Panc1 (cell line): ENCODE results near the gene MEX3D. TPM values are rescaled to one million over a fixed set of nuclear protein-coding genes. Genes with fewer than 3 reads are reported as not detected.

ENCODE experiments used
- ATAC-seq: fragments of 200-7000 bp; cut with Tn5 transposase; 2 replicates; pipeline ENCODE4 v1.9.1; 2020; ENCODE audit warnings: mild to moderate bottlenecking, moderate library complexity
- BruUV-seq: library from RNA; stranded (reverse); fragments of 400-500 nt; replicated peaks from 2 replicates; lab custom pipeline; 2021; lab: Mats Ljungman, UMichigan
- CTCF ChIA-PET: fragments of 300-600 bp; sonication (Branson Sonifier 250); formaldehyde crosslinking; loops from one replicate; lab custom pipeline; 2022; ENCODE audit warnings: antibody characterized with exemption; lab: Charles Lee
- POLR2A ChIA-PET: fragments of 300-600 bp; sonication (Branson Sonifier 250); formaldehyde crosslinking; loops from one replicate; lab custom pipeline; 2022; ENCODE audit warnings: antibody characterized with exemption; lab: Charles Lee
- DNase-seq: peaks from one replicate; pipeline ENCODE4 v3.0.0-alpha.2; 2010; ENCODE audit warnings: low read depth, low spot score
- H3K27ac ChIP-seq: 2 replicates; pipeline ENCODE4 v1.5.1; 2011; ENCODE audit warnings: mild to moderate bottlenecking, low read length, inconsistent platforms
- H3K27me3 ChIP-seq: fragments of 200-500 bp; sonication (Bioruptor generic); 2 replicates; pipeline ENCODE4 v1.6.0; 2014; ENCODE audit warnings: low read length, inconsistent platforms; ENCODE audit not compliant: control insufficient read depth, insufficient read depth
- H3K36me3 ChIP-seq: fragments of 200-500 bp; sonication (Bioruptor generic); 2 replicates; pipeline ENCODE4 v1.5.1; 2014; ENCODE audit warnings: inconsistent platforms, mild to moderate bottlenecking, low read length, moderate library complexity; ENCODE audit not compliant: control insufficient read depth, insufficient read depth
- H3K4me1 ChIP-seq: 2 replicates; pipeline ENCODE4 v1.5.1; 2011; ENCODE audit warnings: inconsistent platforms, mild to moderate bottlenecking, low read length, moderate library complexity; ENCODE audit not compliant: control insufficient read depth, insufficient read depth
- H3K4me3 ChIP-seq, 2 experiments: 2 replicates each; pipeline ENCODE4 v1.5.1; 2011 to 2012; ENCODE audit warnings: low read depth in 2 of 2, low read length in 2 of 2, mild to moderate bottlenecking in 2 of 2, inconsistent platforms in 1 of 2, moderate library complexity in 1 of 2
- H3K9me3 ChIP-seq: fragments of 200-500 bp; sonication (Bioruptor generic); 2 replicates; pipeline ENCODE4 v1.5.1; 2014; ENCODE audit warnings: low read depth, mild to moderate bottlenecking, inconsistent platforms, low read length, moderate library complexity; ENCODE audit not compliant: control insufficient read depth, insufficient read depth
- CTCF ChIP-seq: fragments of 450-650 bp; IDR thresholded peaks from 2 replicates; pipeline ENCODE4 v1.5.1; 2017; ENCODE audit warnings: mild to moderate bottlenecking
- POLR2AphosphoS5 ChIP-seq: IDR thresholded peaks from 2 replicates; pipeline ENCODE4 v1.6.1; 2012; ENCODE audit warnings: mild to moderate bottlenecking, low read depth, low read length, moderate library complexity
- SIN3A ChIP-seq: IDR thresholded peaks from 2 replicates; pipeline ENCODE4 v1.6.1; 2012; ENCODE audit warnings: low read depth, mild to moderate bottlenecking, low read length, moderate library complexity, borderline replicate concordance; ENCODE audit not compliant: insufficient read depth
- TCF7L2 ChIP-seq: IDR thresholded peaks from 2 replicates; pipeline ENCODE4 v1.6.1; 2011; ENCODE audit warnings: mild to moderate bottlenecking, low read depth, low read length, inconsistent platforms
- in situ Hi-C: cut with HindIII; loops from 2 replicates; pipeline ENCODE4 v1.10.0; 2016; ENCODE audit warnings: low sequenced_read_pairs, low pct_unique_long_range_greater_than_20kb
- intact Hi-C: fragments of 100-400 bp; cut with micrococcal nuclease; formaldehyde crosslinking; loops from one replicate; pipeline ENCODE4 v1.10.0; 2022; ENCODE audit not compliant: unreplicated experiment
- total RNA-seq: library from RNA; stranded (reverse); gene quantifications from one replicate; pipeline ENCODE4 v1.2.1, GENCODE V29; 2021; ENCODE audit not compliant: unreplicated experiment
- TF ChIP-seq, protein P1 (sequence below), 2 experiments: IDR thresholded peaks; 2 replicates each; pipeline ENCODE4 v1.6.1; 2011 to 2012; ENCODE audit warnings: low read depth in 2 of 2, control low read depth in 1 of 2, low read length in 1 of 2, mild to moderate bottlenecking in 1 of 2, moderate library complexity in 1 of 2; ENCODE audit not compliant: insufficient read depth in 1 of 2

The MEX3D gene
- total RNA-seq, 1 experiment from 2014 or later, result 73.7 TPM

- DNase-seq (no peak), ATAC-seq (no peak)
- H3K27me3 ChIP-seq, result no peaks in the 10 kb centered on the region; the same call in 1 of the 2 replicates
- TF ChIP-seq POLR2AphosphoS5, result no peak
- TF ChIP-seq, protein P1, sequence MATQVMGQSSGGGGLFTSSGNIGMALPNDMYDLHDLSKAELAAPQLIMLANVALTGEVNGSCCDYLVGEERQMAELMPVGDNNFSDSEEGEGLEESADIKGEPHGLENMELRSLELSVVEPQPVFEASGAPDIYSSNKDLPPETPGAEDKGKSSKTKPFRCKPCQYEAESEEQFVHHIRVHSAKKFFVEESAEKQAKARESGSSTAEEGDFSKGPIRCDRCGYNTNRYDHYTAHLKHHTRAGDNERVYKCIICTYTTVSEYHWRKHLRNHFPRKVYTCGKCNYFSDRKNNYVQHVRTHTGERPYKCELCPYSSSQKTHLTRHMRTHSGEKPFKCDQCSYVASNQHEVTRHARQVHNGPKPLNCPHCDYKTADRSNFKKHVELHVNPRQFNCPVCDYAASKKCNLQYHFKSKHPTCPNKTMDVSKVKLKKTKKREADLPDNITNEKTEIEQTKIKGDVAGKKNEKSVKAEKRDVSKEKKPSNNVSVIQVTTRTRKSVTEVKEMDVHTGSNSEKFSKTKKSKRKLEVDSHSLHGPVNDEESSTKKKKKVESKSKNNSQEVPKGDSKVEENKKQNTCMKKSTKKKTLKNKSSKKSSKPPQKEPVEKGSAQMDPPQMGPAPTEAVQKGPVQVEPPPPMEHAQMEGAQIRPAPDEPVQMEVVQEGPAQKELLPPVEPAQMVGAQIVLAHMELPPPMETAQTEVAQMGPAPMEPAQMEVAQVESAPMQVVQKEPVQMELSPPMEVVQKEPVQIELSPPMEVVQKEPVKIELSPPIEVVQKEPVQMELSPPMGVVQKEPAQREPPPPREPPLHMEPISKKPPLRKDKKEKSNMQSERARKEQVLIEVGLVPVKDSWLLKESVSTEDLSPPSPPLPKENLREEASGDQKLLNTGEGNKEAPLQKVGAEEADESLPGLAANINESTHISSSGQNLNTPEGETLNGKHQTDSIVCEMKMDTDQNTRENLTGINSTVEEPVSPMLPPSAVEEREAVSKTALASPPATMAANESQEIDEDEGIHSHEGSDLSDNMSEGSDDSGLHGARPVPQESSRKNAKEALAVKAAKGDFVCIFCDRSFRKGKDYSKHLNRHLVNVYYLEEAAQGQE (IDR thresholded peaks at IDR 0.05; ENCODE audit: insufficient read depth in 1 of 2, low read depth in 2 of 2, low read length in 1 of 2), result no peak
- TF ChIP-seq SIN3A, result no peak
- TF ChIP-seq TCF7L2, result no peak
- TF ChIP-seq CTCF, result no peak
- H3K4me1 ChIP-seq, result no peaks in the 10 kb centered on the region
- BruUV-seq, result no TSS peak
- intact Hi-C loops (no loop called here), in situ Hi-C loops (no loop called here)
- H3K9me3 ChIP-seq, result no peaks in the 10 kb centered on the region
- CTCF ChIA-PET, result no interaction called here
- no peaks in the 10 kb centered on the region for H3K36me3 ChIP-seq
- no peak within 1 kb of the TSS for H3K4me3 ChIP-seq
- H3K27ac ChIP-seq, result no peak within 1 kb of the TSS
- POLR2A ChIA-PET, result no interaction called here
Measured at GRCh38 chr19:1523412-1524286, 44.5 kb downstream of the MEX3D start, which contains the start of gene PLK5. TSS of gene PLK5 (plus strand) at chr19:1524077. CDS start at chr19:1526997, 2,920 bp downstream.

- ChIA-PET POLR2A (no interaction called here), CTCF (no interaction called here)
- Histone ChIP-seq H3K36me3 (no peaks in the 10 kb centered on the region), H3K9me3 (no peaks in the 10 kb centered on the region), H3K27me3 (no peaks in the 10 kb centered on the region; the same call in 1 of the 2 replicates), H3K4me1 (no peaks in the 10 kb centered on the region), H3K27ac (no peak overlapping the region), H3K4me3 (no peak overlapping the region)
- intact Hi-C loops (no loop called here), in situ Hi-C loops (no loop called here)
- no TSS peak for BruUV-seq
- TF ChIP-seq CTCF, result no peak
- TF ChIP-seq SIN3A, result no peak
- TF ChIP-seq, protein P1 (IDR thresholded peaks at IDR 0.05; ENCODE audit: insufficient read depth in 1 of 2, low read depth in 2 of 2, low read length in 1 of 2), result no peak
- DNase-seq, result no peak
- ATAC-seq, result no peak
Measured at GRCh38 chr19:1522838-1523237, 45.3 kb downstream of the MEX3D start.
